Trophoblast cell (in vitro differentiated cells and primary cell): ENCODE data around the gene CNTN2.

Experiments used
- DNase-seq, 2 donors: peaks; one replicate each; pipeline ENCODE4 v3.0.0-alpha.2; 2016
- H2AFZ ChIP-seq: 2 replicates; pipeline ENCODE4 v1.6.1; 2013; ENCODE audit warnings: low read length, moderate library complexity, mild to moderate bottlenecking; ENCODE audit not compliant: insufficient read depth, poor library complexity
- H2AK5ac ChIP-seq: 2 replicates; pipeline ENCODE4 v1.6.1; 2013; ENCODE audit warnings: mild to moderate bottlenecking, low read length
- H2BK120ac ChIP-seq: 2 replicates; pipeline ENCODE4 v1.6.1; 2013; ENCODE audit warnings: low read length, mild to moderate bottlenecking, moderate library complexity; ENCODE audit not compliant: insufficient read depth, poor library complexity
- H2BK12ac ChIP-seq: 2 replicates; pipeline ENCODE4 v1.6.1; 2013; ENCODE audit warnings: mild to moderate bottlenecking, low read length, moderate library complexity
- H2BK5ac ChIP-seq: 2 replicates; pipeline ENCODE4 v1.6.1; 2013; ENCODE audit warnings: low read length, low read depth, moderate library complexity, mild to moderate bottlenecking; ENCODE audit not compliant: poor library complexity
- H3K14ac ChIP-seq: 2 replicates; pipeline ENCODE4 v1.6.1; 2013; ENCODE audit warnings: mild to moderate bottlenecking, low read length
- H3K18ac ChIP-seq: 2 replicates; pipeline ENCODE4 v1.6.1; 2013; ENCODE audit warnings: mild to moderate bottlenecking, low read length
- H3K23ac ChIP-seq: 2 replicates; pipeline ENCODE4 v1.6.1; 2013; ENCODE audit warnings: low read length
- H3K27ac ChIP-seq: 2 replicates; pipeline ENCODE4 v1.5.1; 2013; ENCODE audit warnings: low read depth, mild to moderate bottlenecking, inconsistent platforms, low read length, moderate library complexity
- H3K27me3 ChIP-seq: 2 replicates; pipeline ENCODE4 v1.6.1; 2013; ENCODE audit warnings: inconsistent platforms, mild to moderate bottlenecking, low read length, moderate library complexity; ENCODE audit not compliant: insufficient read depth
- H3K36me3 ChIP-seq, 2 experiments: 1 replicate in 1 of 2; 2 replicates in 1 of 2; pipeline ENCODE4 v1.6.1; 2013; ENCODE audit warnings: low read length in 2 of 2, mild to moderate bottlenecking in 2 of 2, moderate library complexity in 1 of 2; ENCODE audit not compliant: insufficient read depth in 2 of 2, control insufficient read depth in 1 of 2
- H3K4ac ChIP-seq: 2 replicates; pipeline ENCODE4 v1.6.1; 2013; ENCODE audit warnings: low read depth, mild to moderate bottlenecking, low read length, moderate library complexity
- H3K4me1 ChIP-seq, 2 experiments: 1 replicate in 1 of 2; 2 replicates in 1 of 2; pipeline ENCODE4 v1.6.1; 2013; ENCODE audit warnings: low read length in 2 of 2, mild to moderate bottlenecking in 2 of 2, moderate library complexity in 1 of 2; ENCODE audit not compliant: insufficient read depth in 2 of 2, control insufficient read depth in 1 of 2
- H3K4me2 ChIP-seq: 2 replicates; pipeline ENCODE4 v1.6.1; 2013; ENCODE audit warnings: inconsistent platforms, mild to moderate bottlenecking, low read length, moderate library complexity
- H3K4me3 ChIP-seq: 2 replicates; pipeline ENCODE4 v1.5.1; 2013; ENCODE audit warnings: mild to moderate bottlenecking, low read depth, low read length, inconsistent platforms
- H3K79me1 ChIP-seq: one replicate; pipeline ENCODE4 v1.6.1; 2013; ENCODE audit warnings: low read length
- H3K79me2 ChIP-seq: 2 replicates; pipeline ENCODE4 v1.6.1; 2013; ENCODE audit warnings: low read length, mild to moderate bottlenecking; ENCODE audit not compliant: control insufficient read depth, insufficient read depth, poor library complexity
- H3K9ac ChIP-seq: 2 replicates; pipeline ENCODE4 v1.6.1; 2013; ENCODE audit warnings: mild to moderate bottlenecking, low read length
- H3K9me3 ChIP-seq: 2 replicates; pipeline ENCODE4 v1.6.1; 2013; ENCODE audit warnings: low read depth, mild to moderate bottlenecking, control low read depth, inconsistent platforms, low read length; ENCODE audit not compliant: insufficient read depth
- H4K12ac ChIP-seq: 2 replicates; pipeline ENCODE4 v1.6.1; 2013; ENCODE audit warnings: low read depth, mild to moderate bottlenecking, low read length, moderate library complexity
- H4K8ac ChIP-seq: 2 replicates; pipeline ENCODE4 v1.6.1; 2013; ENCODE audit warnings: low read depth, mild to moderate bottlenecking, low read length, moderate library complexity
- H4K91ac ChIP-seq: one replicate; pipeline ENCODE4 v1.6.1; 2013; ENCODE audit warnings: low read depth, mild to moderate bottlenecking, low read length, moderate library complexity
- WGBS: extraction: QIAGEN DNeasy Blood & Tissue Kit; methylation state at CpG from one replicate; pipeline ENCODE4 v1.1.7; 2013; ENCODE audit warnings: missing lambda C conversion rate; ENCODE audit not compliant: insufficient read length, insufficient coverage; ENCODE audit errors: extremely low coverage; 5-methylcytosine and 5-hydroxymethylcytosine counted together

CNTN2 gene

GRCh38 chr1:205127646-205128045 lies 84.6 kb downstream of the CNTN2 start:
- Histone ChIP-seq H3K79me1 (no peaks in the 10 kb centered on the region), H3K23ac (no peak overlapping the region), H3K4me2 (no peak overlapping the region), H2BK5ac (no peak overlapping the region), H3K9ac (no peak overlapping the region), H3K27me3 (no peaks in the 10 kb centered on the region), H4K12ac (no peak overlapping the region), H3K14ac (no peak overlapping the region), H4K8ac (no peak overlapping the region), H4K91ac (no peak overlapping the region), H3K4me1 (peaks cover 0 to 2% of the 10 kb centered on the region in 2 experiments), H2BK12ac (no peak overlapping the region), H2AK5ac (no peak overlapping the region), H3K9me3 (no peaks in the 10 kb centered on the region), H3K18ac (no peak overlapping the region), H3K36me3 (no peaks in the 10 kb centered on the region), H3K4ac (no peak overlapping the region), H2AFZ (no peak overlapping the region), H3K4me3 (no peak overlapping the region), H2BK120ac (no peak overlapping the region), H3K79me2 (no peaks in the 10 kb centered on the region), H3K27ac (no peak overlapping the region)
- no CpG with 5 or more reads among the region's 3 CpGs for WGBS
- DNase-seq: no peak
